ENCODE data around the gene KCTD7.

GRCh38 chr7:66666313-66666952, 37.8 kb downstream of the KCTD7 start:
- TF ChIP-seq CTCF (IDR thresholded peaks at IDR 0.05 in 2 of 3, conservative IDR thresholded peaks at IDR 0.05 in 1 of 3; ENCODE audit: borderline replicate concordance in 1 of 3, insufficient read depth in 1 of 3, low read depth in 2 of 3, low read length in 2 of 3), result no peak
- no peak for TF ChIP-seq EGR1 (IDR thresholded peaks at IDR 0.05; ENCODE audit: low read depth)
- no peak for TF ChIP-seq ATF3 (IDR thresholded peaks at IDR 0.05)
- no peak for TF ChIP-seq POLR2A (IDR thresholded peaks at IDR 0.05; ENCODE audit: borderline replicate concordance, extremely low read depth, insufficient read depth, insufficient read length)
- no peak for TF ChIP-seq FOSL1 (IDR thresholded peaks at IDR 0.05; ENCODE audit: low read depth)
- no peak for TF ChIP-seq TCF7L2 (IDR thresholded peaks at IDR 0.05; ENCODE audit: borderline replicate concordance, extremely low read depth, insufficient read depth, insufficient read length)
- TF ChIP-seq POLR2AphosphoS5 (IDR thresholded peaks at IDR 0.05; ENCODE audit: low read depth, low read length), result no peak
- TF ChIP-seq SRF (IDR thresholded peaks at IDR 0.05; ENCODE audit: low read depth), result no peak
- no peak for TF ChIP-seq ZFX (IDR thresholded peaks at IDR 0.05)
- no peak for TF ChIP-seq EZH2phosphoT487 (IDR thresholded peaks at IDR 0.05; ENCODE audit: borderline replicate concordance)
- no peak for TF ChIP-seq REST (IDR thresholded peaks at IDR 0.05; ENCODE audit: low read depth)
